Astrocyte of the cerebellum (primary cell): ENCODE results near the gene PRKG1.
"Not testable (repeated sequence)": the region's sequence is repeated elsewhere in the genome, so short reads cannot be mapped to it uniquely, and the experiment has no call there.

Experiments
- DNase-seq: peaks from one replicate; pipeline ENCODE4 v3.0.0-alpha.2; 2011; ENCODE audit warnings: low read depth
- H3K4me3 ChIP-seq: 2 replicates; pipeline ENCODE4 v1.5.1; 2011; ENCODE audit warnings: mild to moderate bottlenecking, low read depth, low read length, moderate library complexity
- CTCF ChIP-seq: IDR thresholded peaks from 2 replicates; pipeline ENCODE4 v1.5.1; 2012; ENCODE audit warnings: low read length, low read depth, moderate library complexity, mild to moderate bottlenecking; ENCODE audit errors: missing control alignments
- in situ Hi-C: cut with HindIII; loops from 2 replicates; pipeline ENCODE4 v1.10.0; 2017; ENCODE audit warnings: low sequenced_read_pairs

Gene PRKG1

DNA sequence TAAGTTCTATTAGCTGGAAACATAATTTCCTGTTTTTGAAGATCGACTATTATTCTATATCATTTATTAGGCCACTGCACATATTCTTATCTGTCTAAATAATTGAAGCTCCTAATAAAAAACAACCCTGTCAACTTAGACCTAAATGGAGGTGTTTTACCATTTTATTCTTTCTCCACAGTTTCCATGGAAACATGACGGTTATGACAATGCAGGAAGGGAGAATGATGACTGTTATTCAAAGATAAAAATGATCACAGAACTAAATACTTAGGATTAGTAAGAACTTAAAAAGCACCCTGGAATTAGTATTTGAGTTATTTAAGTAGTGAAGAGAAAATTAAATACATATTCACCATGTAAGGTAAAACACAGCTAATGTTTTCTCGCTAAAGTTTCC is 1119.9 kb downstream of the PRKG1 start:
- H3K4me3 ChIP-seq: no peak overlapping the region
- DNase-seq: no peak
- TF ChIP-seq CTCF: no peak
- in situ Hi-C loops: no loop called here

DNA sequence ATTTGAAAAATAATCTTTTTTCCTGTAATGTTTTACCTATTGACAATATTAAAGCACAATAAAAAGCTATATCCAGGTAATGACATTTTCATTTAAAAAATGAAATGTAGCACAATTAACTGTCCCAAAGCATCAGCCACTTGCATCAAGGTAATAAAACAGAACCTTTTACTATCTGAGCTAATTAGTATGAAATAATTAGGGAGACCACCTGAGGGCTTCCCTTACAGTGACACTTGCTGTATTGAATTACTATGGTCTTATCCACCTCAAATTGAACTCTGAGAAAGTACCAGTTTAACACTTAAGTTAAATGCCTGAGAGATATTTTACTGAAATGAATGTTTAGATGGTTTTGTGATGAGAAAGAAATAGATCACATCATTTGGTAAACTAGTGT is 1120.4 kb downstream of the PRKG1 start:
- H3K4me3 ChIP-seq: no peak overlapping the region
- no peak for DNase-seq
- no peak for TF ChIP-seq CTCF
- in situ Hi-C loops: no loop called here

- in situ Hi-C loops: no loop called here
- no peak for DNase-seq
- no peak for TF ChIP-seq CTCF
- H3K4me3 ChIP-seq: no peak overlapping the region
These were observed 1122.8 kb downstream of the PRKG1 start for GRCh38 chr10:52197098-52197497.

- no peak overlapping the region for H3K4me3 ChIP-seq
- no peak for DNase-seq
- no peak for TF ChIP-seq CTCF
- in situ Hi-C loops: no loop called here
These were observed 1124.3 kb downstream of the PRKG1 start for GRCh38 chr10:52198540-52198939.

DNA sequence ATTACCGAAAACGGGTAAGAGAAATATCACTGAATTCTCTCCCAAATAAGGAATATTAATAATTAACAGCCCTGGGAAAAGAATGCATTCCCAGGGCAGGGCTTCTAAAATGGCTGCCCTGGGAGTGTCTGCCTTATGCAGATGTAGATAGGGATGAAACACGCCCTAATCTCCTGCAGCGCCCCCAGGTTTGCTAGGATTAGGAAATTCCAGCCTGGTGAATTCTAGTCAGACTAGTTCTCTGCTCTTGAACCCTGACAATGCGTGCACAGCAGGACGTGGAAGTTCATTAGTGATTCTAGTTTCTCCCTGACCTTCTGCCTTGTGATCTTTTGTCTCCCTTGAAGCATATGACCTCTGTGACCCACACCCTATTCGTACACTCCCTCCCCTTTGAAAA is 1130.6 kb downstream of the PRKG1 start:
- H3K4me3 ChIP-seq, DNase-seq, in situ Hi-C loops: not testable (repeated sequence)

DNA sequence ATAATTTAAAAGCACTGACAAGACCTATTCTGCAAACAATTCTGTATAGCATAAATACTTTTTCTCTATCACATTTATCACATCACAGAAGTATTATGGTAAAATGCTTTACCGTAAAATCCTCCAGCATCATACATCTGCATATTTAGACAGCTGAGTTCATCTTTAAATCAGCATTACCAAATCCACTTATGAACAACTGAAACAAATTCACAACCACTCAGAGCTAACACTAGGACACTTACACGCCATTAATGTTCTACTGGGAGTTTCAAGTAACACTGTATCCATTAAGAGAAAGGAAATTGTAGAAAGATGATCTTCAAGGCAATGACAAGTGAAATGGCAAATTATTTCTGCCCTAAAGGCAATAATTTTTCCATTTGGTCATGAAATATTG is 1134.1 kb downstream of the PRKG1 start:
- TF ChIP-seq CTCF: no peak
- no peak for DNase-seq
- in situ Hi-C loops: no loop called here
- no peak overlapping the region for H3K4me3 ChIP-seq

GRCh38 chr10:52210161-52210560 is 1135.9 kb downstream of the PRKG1 start:
- H3K4me3 ChIP-seq: no peak overlapping the region
- no peak for TF ChIP-seq CTCF
- in situ Hi-C loops: no loop called here
- DNase-seq: no peak
